Measurements from ENCODE around the gene UBL4A.

UBL4A gene

DNA sequence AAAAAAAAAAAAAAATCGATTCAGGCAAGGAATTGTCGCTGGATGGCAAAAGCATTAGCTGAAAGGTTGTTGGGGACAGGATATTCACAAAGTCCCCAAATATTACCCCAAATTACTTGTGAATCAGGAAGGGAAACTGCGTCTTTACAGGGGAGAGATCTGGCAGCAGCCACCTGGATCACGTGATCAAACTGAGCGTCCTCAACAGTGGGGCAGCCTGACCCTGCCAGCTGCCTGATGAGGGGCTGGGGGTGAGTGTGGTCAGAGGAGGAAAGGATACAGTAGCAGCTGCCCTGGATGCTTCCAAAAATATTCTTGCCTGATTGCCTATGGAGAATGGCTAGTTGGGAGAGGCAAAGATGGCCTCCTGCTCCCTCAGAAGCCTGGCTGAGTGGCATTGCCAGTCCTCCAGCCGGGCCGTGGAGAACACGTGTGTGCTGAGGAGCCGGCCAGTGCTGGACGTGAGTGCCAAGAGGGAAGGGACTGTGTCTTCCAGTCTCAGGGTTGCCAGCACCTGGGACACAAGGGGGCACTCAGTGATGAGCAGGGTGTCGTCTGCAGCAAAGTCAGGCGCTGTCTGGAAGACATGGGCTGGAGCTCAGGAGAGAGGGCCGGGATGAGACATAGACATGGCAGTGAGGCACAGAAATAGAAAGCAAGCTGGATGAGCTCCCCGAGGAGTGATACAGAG is 4.4 kb downstream of the UBL4A start:
- DNase-seq = no peak

DNA sequence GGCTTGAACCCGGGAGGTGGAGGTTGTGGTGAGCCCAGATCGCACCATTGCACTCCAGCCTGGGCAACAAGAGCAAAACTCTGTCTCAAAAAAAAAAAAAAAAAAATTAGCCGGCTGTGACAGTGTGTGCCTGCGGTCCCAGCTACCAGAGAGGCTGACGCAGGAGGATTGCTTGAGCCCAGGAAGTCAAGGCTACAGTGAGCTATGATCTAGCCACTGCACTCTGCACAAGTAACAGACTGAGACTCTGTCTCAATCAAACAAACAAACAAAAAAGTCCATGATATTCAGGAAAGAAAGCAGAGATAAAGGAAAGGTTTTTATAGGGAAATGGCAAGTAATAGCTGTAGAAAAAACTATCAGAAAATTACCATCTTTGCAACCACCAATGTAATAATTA is 5.2 kb downstream of the UBL4A start:
- no peak for DNase-seq

DNA sequence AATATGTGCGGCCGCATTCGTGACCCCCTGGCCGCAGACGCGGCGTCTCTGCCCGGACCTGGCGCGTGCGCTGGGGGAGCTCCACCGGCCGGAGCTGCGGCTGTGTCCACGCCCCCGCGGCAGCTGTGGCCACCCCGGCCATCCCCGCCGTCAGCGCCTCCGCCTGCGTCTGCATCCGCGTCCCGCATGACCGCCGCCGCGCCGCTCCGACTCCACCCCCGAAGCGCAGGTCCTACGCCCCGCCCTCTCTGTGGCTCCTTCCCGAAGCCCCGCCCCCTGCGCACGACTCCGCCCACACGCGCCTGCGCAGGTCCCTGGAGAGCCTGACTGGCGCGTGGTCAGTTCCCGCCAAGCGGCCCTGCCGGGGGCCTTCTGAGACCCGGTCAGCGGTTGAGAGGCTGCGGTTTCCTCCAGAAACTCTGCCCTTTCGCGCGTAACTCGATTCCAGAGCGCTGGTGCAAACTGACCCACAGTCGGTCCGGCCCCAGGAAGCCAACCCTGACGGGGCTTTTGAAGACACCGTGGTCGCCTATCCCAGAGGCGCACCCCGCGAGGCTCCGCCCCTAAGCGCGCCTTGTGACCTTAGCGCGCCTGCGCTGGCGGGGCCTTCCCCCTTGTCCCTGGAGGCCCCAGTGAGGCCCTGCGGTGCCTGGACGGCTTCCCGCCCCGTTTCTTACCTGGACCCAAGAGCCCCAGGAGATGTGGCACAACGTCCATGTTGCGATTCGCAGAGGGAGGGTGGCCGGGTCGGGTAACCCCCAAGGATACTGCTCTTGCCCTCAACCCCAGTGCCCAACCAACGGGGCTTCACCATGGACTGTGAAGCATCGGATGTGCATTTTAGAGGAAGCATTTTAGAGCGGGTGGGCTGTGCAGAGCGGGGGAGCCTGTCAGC is 7.4 kb downstream of the UBL4A start, which contains the start of gene LAGE3:
Gene LAGE3, minus strand, starts transcription at position 554 of the 895 bp plus-strand sequence. Its CDS starts 366 bp downstream, at position 188.
- peak; percentile 95 for DNase-seq

DNA sequence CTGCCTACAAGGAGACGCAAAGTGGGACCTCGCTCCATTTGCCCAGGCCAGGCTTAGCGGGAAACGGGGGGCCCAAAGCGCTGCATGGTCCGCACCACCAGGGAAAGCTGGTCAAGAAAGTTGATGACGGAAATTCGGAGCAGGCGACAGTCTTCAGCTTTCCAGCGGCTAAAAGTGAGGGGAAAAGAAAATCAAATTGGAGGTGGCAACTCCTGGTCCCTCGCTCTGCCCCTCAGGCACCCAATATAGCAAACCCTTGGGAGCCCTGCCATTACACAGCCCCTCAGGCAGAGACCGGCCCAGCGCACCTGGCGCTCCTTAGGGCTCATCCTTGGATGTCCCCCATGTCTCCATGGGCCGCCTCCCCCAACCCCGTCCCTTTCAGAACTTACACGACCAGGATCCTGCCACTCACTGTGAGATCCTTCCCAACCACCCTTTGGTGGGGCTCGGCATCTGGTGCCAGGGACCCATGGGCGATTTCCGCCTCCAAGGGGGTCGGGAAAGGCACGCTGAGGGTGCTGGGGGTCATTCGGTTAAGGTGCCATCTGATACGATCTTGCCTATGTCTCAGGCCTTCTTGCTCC is 8.4 kb downstream of the UBL4A start:
- no peak for DNase-seq

DNA sequence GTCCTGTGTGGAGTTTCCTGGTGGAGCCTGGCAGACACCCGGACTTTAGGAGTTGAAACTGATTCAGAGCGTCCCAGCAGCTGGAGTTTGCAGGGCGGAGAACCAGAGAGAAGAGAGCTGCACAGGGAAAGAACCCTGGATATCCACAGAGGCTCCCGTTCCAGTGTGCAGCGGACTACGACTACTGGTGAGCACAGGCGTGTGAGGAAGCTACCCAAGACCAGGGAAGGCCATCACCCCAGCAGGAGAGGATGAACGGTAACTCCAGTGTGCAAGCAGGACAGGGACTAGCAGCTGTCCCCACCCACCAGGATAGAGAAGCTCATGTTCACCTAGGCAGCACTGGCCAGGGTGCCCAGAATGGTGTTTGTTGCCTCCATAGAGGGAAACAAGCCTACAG is 9.6 kb downstream of the UBL4A start:
- DNase-seq = no peak

DNA sequence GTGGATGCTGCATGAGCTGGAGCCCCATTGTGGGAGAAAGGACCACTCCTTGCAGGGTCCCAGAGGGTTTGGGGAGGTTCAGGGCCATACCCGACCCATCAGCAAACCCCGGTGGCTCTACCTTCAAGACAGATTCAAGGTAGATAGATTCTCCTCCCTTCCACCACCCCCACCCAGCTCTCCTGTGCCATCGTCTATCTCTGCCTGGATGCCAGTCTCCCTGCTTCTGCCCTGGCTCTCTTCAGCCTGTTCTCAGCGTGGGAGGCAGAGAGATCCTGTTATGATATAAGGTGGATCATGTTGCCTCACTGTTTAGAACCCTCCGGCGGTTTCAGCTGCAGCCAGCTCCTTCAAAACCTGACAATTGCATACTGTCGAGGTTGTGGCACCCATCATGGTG is 12.7 kb downstream of the UBL4A start:
- DNase-seq = no peak

DNA sequence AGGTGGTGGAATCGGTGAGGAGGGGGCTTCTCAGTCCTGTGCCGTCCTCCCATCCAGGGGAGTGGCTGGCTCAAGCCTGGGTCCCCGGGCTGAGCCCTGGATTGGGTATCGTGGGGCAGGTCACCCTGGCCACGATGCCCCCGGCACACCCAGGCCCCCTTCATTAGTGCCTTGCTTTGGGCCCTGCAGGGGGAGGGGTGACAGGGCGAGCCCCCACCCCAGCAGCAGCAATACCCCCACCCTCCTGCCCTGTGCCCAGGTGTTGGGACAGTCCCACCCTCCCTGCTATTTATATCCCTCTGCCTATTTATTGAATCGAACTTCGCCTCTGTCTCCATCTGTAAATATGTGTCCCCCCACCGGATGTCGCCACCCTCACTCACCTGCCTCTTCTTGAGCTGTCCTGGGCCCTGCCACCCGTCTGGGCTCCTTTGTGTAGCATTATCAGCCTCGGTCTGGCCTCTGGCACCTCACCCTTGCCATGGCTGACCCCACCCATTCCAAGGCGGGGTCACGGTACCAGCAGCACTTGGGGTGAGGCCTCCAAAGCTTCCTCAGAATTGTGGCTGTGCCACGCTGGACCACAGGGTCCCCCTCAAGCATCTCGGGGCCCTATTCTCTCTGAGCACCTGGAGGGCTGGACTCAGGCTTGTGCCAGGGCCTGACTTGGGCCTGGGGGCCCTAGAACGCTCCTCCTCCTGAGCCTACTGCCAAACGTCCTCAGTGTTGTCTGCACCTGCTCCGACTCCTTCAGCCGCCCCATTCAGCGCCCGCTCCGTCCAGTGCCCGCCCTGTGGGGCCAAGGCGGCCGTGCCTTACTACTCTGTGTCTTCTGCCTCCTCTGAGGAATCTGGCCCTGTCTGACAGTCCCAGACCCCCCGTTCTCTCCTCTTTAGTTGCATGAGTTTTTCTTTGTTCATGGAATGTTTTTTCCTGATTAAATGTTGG is 13.5 kb downstream of the UBL4A start:
- DNase-seq = no peak

DNA sequence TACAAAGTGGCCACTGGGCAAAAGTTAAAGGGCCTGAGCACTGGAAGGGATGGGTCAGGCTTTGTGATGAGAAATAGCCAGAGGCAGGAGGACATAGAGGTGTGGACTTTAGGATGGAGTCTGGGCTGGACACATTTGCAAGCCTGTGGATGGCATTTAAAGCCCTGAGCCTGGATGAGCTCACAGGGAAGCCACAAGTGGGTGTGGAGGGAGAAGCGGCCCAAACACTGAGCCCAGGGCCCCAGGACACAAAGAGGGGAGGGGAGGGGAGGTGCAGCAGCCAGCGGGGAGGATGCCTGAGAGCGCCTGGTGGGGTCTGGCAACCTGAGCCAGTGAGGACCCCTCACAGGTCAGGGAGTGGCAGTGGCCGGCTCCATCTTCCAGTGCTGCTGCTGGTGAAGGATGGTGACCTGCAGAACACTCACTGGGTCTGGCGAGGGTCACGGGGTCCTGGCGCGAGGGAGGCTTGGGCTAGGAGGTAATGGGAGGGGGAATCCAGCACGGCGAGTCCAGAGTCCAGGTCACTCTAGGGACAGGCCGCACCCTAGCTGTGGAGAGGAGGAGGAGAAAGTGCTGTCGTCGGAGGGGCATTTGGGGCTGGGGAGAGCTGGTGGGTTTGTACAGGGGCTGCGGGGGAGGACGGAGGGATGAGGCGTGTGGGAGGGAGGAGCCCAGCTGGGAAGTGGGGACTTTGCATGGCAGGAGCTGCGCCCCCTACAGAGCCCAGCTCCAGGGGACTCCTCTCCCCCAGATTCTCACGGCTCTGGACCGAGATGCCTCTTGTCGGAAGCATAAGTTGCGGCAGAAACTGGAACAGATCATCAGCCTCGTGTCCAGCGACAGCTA is 14.4 kb downstream of the UBL4A start:
- no peak for DNase-seq

DNA sequence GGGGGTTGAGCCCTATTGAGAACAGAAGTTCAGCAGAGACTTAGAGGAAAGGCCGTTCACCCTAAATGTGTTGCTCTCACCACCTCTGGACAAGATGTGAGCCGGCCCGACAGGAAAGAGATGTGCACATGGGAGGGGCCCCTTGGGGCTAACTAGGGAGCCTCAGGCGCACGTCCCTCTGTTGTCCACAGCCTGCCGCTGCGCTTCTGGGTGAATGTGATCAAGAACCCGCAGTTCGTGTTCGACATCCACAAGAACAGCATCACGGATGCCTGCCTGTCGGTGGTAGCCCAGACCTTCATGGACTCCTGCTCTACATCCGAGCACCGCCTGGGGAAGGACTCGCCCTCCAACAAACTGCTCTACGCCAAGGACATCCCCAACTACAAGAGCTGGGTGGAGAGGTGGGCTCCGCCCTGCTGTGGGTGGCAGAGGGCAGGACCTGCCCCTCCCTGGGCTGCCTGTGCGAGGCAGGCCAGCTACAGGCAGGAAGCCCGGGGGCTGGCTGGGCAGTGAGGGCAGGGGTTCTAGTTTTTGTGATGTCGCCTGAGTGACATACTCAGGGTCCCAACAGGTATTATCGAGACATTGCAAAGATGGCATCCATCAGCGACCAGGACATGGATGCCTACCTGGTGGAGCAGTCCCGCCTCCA is 15.4 kb downstream of the UBL4A start:
- no peak for DNase-seq

DNA sequence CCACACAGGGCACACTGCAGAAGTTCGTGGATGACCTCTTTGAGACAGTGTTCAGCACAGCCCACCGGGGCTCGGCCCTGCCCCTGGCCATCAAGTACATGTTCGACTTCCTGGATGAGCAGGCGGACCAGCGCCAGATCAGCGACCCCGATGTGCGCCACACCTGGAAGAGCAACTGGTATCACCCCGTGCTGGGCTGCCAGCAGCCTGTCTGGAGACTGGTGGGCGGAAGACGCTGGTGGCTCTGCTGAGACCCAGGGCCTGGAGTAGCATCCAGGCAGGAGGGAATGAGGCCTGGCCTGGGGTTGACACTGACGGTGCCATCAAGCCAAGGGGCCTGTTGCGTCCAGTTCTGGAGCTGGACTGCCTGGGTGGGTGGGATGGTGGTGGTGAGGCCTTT is 16.0 kb downstream of the UBL4A start:
- DNase-seq = no peak

DNA sequence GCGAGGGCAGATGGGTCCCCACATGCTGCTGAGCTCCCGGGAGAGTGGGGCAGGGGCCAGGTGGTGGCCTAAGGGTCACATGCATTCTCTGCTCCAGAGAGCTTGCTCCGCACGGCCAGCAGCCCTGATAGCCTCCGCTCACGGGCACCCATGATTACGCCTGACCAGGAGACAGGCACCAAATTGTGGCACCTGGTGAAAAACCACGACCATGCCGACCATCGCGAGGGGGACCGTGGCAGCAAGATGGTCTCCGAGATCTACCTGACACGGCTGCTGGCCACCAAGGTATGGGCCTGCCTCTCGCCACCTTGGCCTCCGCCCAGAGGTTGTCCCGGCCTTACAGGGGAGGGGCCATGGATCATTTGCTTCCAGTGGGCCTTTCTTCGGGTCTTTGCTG is 16.5 kb downstream of the UBL4A start:
- no peak for DNase-seq

DNA sequence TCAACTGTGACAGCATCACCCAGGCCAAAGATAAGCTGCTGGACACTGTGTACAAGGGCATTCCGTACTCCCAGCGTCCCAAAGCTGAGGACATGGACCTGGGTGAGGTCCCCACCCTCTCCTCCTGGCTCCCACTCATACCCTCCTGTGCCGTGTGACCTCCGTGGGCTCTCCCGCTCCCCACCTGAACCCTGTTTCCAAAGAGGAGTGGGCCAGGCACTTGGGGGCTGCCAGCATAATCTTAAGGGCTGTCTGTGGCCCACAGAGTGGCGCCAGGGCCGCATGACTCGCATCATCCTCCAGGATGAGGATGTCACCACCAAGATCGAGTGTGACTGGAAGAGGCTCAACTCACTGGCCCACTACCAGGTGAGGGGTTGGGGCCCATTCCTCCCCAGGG is 17.3 kb downstream of the UBL4A start:
- no peak for DNase-seq

DNA sequence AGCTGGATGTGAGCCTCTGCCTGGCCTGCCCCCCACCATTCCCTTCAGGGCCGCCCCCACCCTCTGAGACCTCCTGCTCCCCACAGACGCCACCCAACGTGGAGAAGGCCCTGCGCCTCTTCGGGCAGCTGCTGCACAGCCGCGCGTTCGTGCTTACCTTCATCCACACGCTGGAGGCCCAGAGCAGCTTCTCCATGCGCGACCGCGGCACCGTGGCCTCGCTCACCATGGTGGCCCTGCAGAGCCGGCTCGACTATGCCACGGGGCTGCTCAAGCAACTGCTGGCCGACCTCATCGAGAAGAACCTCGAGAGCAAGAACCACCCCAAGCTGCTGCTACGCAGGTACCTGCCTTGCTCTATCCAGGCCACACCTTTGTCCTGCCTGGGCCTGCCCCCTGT is 18.2 kb downstream of the UBL4A start:
- no peak for DNase-seq

DNA sequence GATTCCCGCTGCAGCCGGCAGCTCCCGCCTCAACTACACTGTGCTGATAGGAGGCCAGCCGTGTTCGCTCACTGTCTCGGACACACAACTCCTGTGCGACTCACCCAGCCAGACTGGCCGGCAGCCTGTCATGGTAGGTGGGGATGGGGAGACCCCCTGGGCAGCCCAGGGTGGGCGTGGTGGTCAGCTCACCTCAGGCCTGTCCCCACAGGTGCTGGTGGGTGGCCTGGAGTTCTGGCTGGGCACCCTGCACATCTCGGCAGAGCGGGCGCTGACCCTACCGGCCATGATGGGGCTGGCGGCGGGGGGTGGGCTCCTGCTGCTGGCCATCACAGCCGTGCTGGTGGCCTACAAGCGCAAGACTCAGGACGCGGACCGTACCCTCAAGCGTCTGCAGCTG is 18.9 kb downstream of the UBL4A start:
- DNase-seq = no peak

DNA sequence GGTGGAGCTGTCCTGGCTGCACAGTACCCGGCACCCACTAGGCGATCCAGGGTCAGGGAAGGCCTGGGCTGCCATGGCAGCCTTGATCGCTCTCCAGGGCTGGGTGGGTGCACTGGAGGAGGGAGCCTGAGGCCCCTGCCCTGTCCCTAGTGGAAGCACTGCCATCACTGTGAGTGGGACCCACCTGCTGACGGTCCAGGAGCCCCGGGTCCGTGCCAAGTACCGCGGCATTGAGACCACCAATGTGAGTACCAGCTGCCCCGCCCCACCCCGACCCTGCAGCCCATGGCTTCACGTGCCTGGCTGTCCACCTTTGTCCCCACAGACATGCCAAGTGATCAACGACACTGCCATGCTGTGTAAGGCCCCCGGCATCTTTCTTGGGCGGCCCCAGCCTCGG is 19.5 kb downstream of the UBL4A start:
- DNase-seq = no peak

DNA sequence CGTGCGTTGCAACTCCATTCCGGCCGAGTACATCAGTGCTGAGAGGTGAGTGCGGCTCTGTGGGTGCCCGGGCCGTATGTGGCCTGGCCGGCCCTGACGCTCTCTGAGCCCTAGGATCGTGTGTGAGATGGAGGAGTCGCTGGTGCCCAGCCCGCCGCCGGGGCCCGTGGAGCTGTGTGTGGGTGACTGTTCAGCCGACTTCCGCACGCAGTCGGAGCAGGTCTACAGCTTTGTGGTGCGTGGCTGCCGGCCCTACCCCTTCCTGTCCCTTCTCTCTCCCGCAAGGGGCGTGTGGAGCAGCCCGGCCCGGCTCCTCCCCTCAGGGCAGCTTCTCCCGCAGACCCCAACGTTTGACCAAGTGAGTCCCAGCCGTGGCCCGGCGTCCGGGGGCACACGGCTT is 20.4 kb downstream of the UBL4A start:
- DNase-seq = no peak

DNA sequence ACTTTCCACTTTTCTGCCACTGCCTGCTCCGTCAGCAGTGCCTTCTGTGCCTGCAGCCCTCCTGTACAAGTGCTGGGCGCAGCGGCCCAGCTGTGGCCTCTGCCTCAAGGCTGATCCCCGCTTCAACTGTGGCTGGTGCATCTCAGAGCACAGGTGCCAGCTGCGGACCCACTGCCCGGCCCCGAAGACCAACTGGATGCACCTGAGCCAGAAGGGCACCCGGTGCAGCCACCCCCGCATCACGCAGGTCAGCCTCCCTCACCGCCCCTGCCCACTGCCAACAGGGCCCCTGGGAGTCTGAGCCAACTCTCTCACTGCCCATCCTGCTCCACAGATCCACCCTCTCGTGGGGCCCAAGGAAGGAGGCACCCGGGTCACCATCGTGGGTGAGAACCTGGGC is 20.8 kb downstream of the UBL4A start:
- no peak for DNase-seq

DNA sequence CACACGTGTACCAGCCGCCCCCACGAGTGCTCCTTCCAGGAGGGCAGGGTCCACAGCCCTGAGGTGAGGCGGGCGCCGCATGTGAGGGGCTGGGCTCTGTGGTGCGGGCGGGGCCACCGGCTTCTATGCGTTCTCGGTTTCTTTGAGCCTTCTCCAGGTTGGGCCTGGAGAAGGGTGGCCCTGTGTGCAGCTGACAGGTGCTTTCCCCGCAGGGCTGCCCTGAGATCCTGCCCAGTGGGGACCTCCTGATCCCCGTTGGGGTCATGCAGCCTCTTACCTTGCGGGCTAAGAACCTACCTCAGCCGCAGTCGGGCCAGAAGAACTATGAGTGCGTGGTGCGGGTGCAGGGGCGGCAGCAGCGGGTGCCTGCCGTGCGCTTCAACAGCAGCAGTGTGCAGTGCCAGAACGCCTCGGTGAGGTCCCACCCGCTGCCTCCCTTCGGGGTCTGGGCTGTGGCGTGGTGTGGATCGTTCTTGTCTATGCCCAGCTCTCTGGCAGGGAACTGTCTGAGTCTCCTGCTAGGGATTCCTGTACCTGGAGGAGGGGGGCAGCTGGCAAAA is 21.5 kb downstream of the UBL4A start:
- DNase-seq = no peak

DNA sequence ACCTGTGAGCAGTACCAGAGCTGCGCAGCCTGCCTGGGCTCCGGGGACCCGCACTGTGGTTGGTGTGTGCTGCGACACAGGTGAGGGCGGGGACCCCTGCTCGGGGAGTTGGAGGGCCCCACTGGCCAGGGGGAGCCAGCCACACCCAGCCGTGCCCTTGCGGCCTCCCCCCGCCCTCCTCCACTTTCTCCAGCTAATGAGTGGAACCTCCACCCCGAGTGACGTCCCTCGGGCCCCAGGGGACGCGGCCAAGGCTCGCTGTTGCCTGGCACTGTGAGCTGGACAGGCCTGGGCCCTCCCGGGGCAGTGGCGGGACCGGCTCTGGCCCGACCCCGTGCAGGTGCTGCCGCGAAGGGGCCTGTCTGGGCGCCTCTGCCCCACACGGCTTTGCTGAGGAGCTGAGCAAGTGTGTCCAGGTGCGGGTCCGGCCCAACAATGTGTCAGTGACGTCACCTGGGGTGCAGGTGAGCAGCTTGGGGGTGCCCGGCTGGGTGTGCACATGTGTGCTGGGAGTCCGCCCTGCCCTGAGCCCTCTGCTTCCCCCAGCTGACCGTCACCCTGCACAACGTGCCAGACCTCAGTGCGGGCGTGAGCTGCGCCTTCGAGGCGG is 22.7 kb downstream of the UBL4A start:
- no peak for DNase-seq

DNA sequence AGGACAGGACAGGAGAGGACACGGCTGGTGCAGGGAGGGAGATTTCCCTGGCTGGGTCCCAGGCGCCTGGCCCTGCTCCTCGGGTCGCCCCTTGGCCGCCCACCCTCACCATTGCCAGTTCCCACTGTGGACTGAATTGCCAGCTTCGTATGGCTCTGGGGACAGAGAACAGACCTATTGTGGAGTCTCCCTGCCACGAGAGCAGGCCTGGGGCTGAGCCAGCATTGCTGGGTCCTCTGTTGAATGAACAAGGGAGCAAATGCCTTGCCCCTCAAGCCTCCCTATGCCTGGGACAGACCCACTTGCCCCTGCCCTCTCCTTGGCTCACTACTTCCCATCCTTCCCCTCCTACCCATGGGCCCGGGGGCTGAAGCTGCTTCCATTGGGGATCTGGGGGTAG is 24.0 kb downstream of the UBL4A start:
- no peak for DNase-seq

All from eye (tissue), 1 donor.